ENCODE data around the gene TNFAIP8L2. TPM values are rescaled to one million over a fixed set of nuclear protein-coding genes. Genes with fewer than 3 reads are reported as not detected.

The TNFAIP8L2 gene
- total and polyA plus RNA-seq, 2 of the 4 experiments (the other 2 are of a cell fraction), result not detected

DNA sequence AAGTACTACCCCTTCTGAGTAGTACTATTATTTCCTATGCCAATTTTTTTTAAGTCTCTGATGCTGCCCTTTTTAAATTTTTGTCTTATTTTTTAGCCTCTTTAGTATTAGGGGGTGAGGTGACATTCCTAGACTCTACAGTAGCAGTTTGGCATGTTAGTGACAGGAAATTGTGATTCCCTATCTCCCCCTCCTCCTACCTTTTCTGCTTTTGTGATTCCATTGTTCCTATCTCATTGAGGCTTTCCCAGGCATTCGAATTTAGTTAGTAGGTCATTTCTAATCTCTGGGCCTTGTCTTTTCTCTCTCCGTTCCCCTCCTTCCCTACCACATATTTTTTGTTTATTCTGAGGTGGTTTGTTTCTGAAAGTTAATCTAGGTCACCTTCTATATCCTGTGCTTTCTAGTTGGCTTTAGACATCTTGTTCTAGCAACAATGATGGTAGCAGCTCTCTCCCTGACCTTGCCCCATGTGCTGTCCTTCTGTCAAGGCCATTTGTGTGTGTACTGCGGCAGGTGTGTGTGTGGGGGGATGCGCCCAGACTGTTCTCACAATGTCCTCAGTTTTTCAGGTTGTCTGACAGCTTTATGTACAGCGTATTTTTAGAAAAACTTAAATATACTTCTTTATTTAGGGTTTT lies 31.6 kb upstream of the TNFAIP8L2 start:
- Histone ChIP-seq H3K9me1 (ENCODE audit: insufficient read depth, low read length) (no peaks in the 10 kb centered on the region), H2BK5ac (ENCODE audit: low read depth, low read length, poor library complexity, severe bottlenecking) (no peak overlapping the region), H3K56ac (ENCODE audit: extremely low read depth, insufficient read depth, low read length) (no peak overlapping the region), H3K27me3 (ENCODE audit: control insufficient read depth, insufficient read depth, low read length) (no peaks in the 10 kb centered on the region), H3K18ac (ENCODE audit: low read depth, low read length) (no peak overlapping the region), H2BK15ac (ENCODE audit: low read depth, low read length) (no peak overlapping the region), H3K4me2 (ENCODE audit: low read depth, low read length) (no peak overlapping the region), H2AK5ac (ENCODE audit: low read depth, low read length) (no peak overlapping the region), H3K9me3 (ENCODE audit: control insufficient read depth, insufficient read depth, low read length) (no peaks in the 10 kb centered on the region), H3K4me1 (ENCODE audit: control insufficient read depth, insufficient read depth, low read length) (no peaks in the 10 kb centered on the region), H3K36me3 (ENCODE audit: control insufficient read depth, insufficient read depth, low read length) (0 out of 2 replicates have a peak, but pooled peaks cover 1% of the 10 kb centered on the region), H3K14ac (replicated peaks; ENCODE audit: low read depth, low read length) (no peak overlapping the region), H3K79me1 (ENCODE audit: low read depth in 1 of 2, low read length in 2 of 2) (no peaks in the 10 kb centered on the region), H2BK20ac (ENCODE audit: low read depth, low read length) (no peak overlapping the region), H3K9ac (ENCODE audit: low read depth, low read length) (no peak overlapping the region), H3K27ac (ENCODE audit: insufficient read depth, low read length) (no peak overlapping the region), H2AFZ (replicated peaks; ENCODE audit: low read length, poor library complexity) (no peak overlapping the region), H3K23ac (ENCODE audit: low read depth, low read length) (no peak overlapping the region), H2BK120ac (ENCODE audit: low read depth, low read length) (no peak overlapping the region), H3K4me3 (ENCODE audit: insufficient read depth, low read depth, low read length) (no peak overlapping the region), H3K4ac (ENCODE audit: low read depth, low read length) (no peak overlapping the region), H4K5ac (ENCODE audit: low read depth, low read length) (no peak overlapping the region), H2AK9ac (replicated peaks; ENCODE audit: low read depth, low read length, poor library complexity) (no peak overlapping the region), H4K8ac (ENCODE audit: low read depth in 2 of 2, low read length in 2 of 2) (no peak overlapping the region), H4K20me1 (ENCODE audit: insufficient read depth, low read length) (no peaks in the 10 kb centered on the region), H4K91ac (ENCODE audit: insufficient read depth, low read depth, low read length) (no peak overlapping the region)
- ChIA-PET CTCF (no interaction called here), POLR2A (ENCODE audit: unreplicated experiment) (no interaction called here)
- no CpG with 5 or more reads among the region's 5 CpGs for WGBS, 2 experiments (ENCODE audit: extremely low coverage in 2 of 2, insufficient read length in 1 of 2)
- dilution Hi-C loops (cut with HindIII; ENCODE audit: low sequenced_read_pairs, unreplicated experiment), result no loop called here
- TF ChIP-seq, protein P1, sequence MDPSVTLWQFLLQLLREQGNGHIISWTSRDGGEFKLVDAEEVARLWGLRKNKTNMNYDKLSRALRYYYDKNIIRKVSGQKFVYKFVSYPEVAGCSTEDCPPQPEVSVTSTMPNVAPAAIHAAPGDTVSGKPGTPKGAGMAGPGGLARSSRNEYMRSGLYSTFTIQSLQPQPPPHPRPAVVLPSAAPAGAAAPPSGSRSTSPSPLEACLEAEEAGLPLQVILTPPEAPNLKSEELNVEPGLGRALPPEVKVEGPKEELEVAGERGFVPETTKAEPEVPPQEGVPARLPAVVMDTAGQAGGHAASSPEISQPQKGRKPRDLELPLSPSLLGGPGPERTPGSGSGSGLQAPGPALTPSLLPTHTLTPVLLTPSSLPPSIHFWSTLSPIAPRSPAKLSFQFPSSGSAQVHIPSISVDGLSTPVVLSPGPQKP (IDR thresholded peaks at IDR 0.05; ENCODE audit: borderline replicate concordance, low read depth, low read length), result no peak
- DNase-seq (no peak), ATAC-seq (ENCODE audit: low read depth) (no peak)
- no TSS peak for BruUV-seq (replicated peaks)
- in situ Hi-C loops (cut with MboI; ENCODE audit: low sequenced_read_pairs), result no loop called here
- intact Hi-C loops (cut with micrococcal nuclease), result no loop called here

Data from IMR-90 (cell line).